Measurements from ENCODE around the gene AFF3.

The AFF3 gene

DNA sequence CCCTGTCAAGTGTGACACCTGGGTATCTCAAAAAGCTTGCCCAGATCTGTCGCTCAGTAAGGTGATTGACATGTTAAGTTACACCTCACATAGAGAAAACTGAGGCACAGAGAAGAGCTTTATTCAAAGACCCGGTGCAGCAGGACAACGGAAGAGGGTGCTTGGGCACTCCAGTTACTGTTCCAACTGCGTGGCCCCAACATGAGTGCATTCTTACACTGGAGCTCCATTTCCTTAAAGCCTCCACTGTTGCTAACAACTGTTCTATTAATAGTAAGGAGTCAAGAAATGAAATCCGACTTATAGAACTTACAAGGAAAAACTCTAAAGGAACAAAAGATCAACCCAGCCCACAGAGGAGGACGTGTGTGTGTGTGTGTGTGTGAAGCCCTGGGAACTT is 597.8 kb downstream of the AFF3 start:
- H2BK120ac ChIP-seq (ENCODE audit: low read depth, low read length), result no peak overlapping the region
- no peak overlapping the region for H3K4me3 ChIP-seq (ENCODE audit: insufficient read depth in 1 of 2, low read depth in 1 of 2, low read length in 2 of 2)
- H3K9ac ChIP-seq (ENCODE audit: low read length), result no peak overlapping the region
- H3K4me1 ChIP-seq (ENCODE audit: control insufficient read depth, insufficient read depth, low read depth, low read length), result peaks cover 4% of the 10 kb centered on the region
- H3K79me1 ChIP-seq (replicated peaks; ENCODE audit: low read length, poor library complexity, severe bottlenecking), result no peaks in the 10 kb centered on the region
- no peak overlapping the region for H2BK5ac ChIP-seq (ENCODE audit: low read depth, low read length, poor library complexity, severe bottlenecking)
- no peak overlapping the region for H4K91ac ChIP-seq (ENCODE audit: low read length)
- peaks cover 0 to 10% of the 10 kb centered on the region in 2 experiments for H3K36me3 ChIP-seq (ENCODE audit: control insufficient read depth in 1 of 2, insufficient read depth in 2 of 2, low read depth in 1 of 2, low read length in 2 of 2)
- no peak overlapping the region for H2BK12ac ChIP-seq (ENCODE audit: low read length in 2 of 2)
- DNase-seq, result no peak
- no peak overlapping the region for H3K14ac ChIP-seq (ENCODE audit: low read length in 2 of 2)
- no peak overlapping the region for H3K4me2 ChIP-seq (ENCODE audit: low read length, poor library complexity, severe bottlenecking)
- H2AFZ ChIP-seq (ENCODE audit: low read depth, low read length), result no peak overlapping the region
- no peak overlapping the region for H2BK15ac ChIP-seq (ENCODE audit: low read depth, poor library complexity, severe bottlenecking)
- no peak overlapping the region for H4K8ac ChIP-seq (ENCODE audit: low read length)
- no peak overlapping the region for H3K23ac ChIP-seq (ENCODE audit: low read length in 2 of 2)
- H2AK5ac ChIP-seq (ENCODE audit: low read length, severe bottlenecking), result peak overlapping the region; percentile 94
- H3K4ac ChIP-seq (ENCODE audit: low read depth in 1 of 2, low read length in 2 of 2), result no peak overlapping the region
- peaks cover 0 to 30% of the 10 kb centered on the region in 2 experiments for H3K27me3 ChIP-seq (ENCODE audit: control insufficient read depth in 1 of 2, insufficient read depth in 1 of 2, low read length in 2 of 2)
- H3K18ac ChIP-seq (ENCODE audit: low read depth in 1 of 2, low read length in 2 of 2), result no peak overlapping the region
- no peaks in the 10 kb centered on the region for H3K9me3 ChIP-seq (ENCODE audit: control insufficient read depth, low read length)
- H3K27ac ChIP-seq (ENCODE audit: low read length, poor library complexity, severe bottlenecking), result peak overlapping the region; percentile 67
- 98% methylated on average over 5 of the region's 6 CpGs for WGBS

DNA sequence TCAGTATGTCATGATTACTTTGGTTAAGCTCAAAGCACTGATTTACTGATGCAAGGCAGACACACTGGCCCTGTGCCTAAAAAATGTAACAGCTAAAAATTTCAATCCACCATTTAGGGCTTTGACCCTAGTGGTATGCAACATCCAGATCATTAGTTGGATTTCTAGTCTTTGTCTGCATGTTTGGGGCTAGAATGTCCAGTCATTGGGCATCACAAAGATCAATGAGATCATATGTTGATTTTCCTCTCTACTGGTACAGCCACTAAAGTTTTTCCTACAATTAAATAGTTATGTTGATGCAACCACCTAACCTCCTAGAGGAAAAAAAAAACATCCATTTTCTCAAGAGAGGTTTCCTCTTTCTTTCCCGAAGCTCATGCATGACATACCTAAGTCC is 599.1 kb downstream of the AFF3 start:
- Histone ChIP-seq H4K8ac (ENCODE audit: low read length) (no peak overlapping the region), H3K18ac (ENCODE audit: low read depth in 1 of 2, low read length in 2 of 2) (no peak overlapping the region), H3K79me1 (replicated peaks; ENCODE audit: low read length, poor library complexity, severe bottlenecking) (no peaks in the 10 kb centered on the region), H4K91ac (ENCODE audit: low read length) (no peak overlapping the region), H2BK12ac (ENCODE audit: low read length in 2 of 2) (no peak overlapping the region), H2BK5ac (ENCODE audit: low read depth, low read length, poor library complexity, severe bottlenecking) (no peak overlapping the region), H3K36me3 (ENCODE audit: control insufficient read depth in 1 of 2, insufficient read depth in 2 of 2, low read depth in 1 of 2, low read length in 2 of 2) (peaks cover 0 to 3% of the 10 kb centered on the region in 2 experiments), H3K4ac (ENCODE audit: low read depth in 1 of 2, low read length in 2 of 2) (no peak overlapping the region), H3K4me1 (ENCODE audit: control insufficient read depth, insufficient read depth, low read depth, low read length) (peaks cover 4% of the 10 kb centered on the region), H3K14ac (ENCODE audit: low read length in 2 of 2) (no peak overlapping the region), H2BK120ac (ENCODE audit: low read depth, low read length) (no peak overlapping the region), H3K9me3 (ENCODE audit: control insufficient read depth, low read length) (no peaks in the 10 kb centered on the region), H3K9ac (ENCODE audit: low read length) (no peak overlapping the region), H3K27me3 (ENCODE audit: control insufficient read depth in 1 of 2, insufficient read depth in 1 of 2, low read length in 2 of 2) (peaks cover 0 to 28% of the 10 kb centered on the region in 2 experiments), H3K23ac (ENCODE audit: low read length in 2 of 2) (no peak overlapping the region), H3K4me2 (ENCODE audit: low read length, poor library complexity, severe bottlenecking) (no peak overlapping the region), H2BK15ac (ENCODE audit: low read depth, poor library complexity, severe bottlenecking) (no peak overlapping the region), H3K4me3 (ENCODE audit: insufficient read depth in 1 of 2, low read depth in 1 of 2, low read length in 2 of 2) (no peak overlapping the region), H2AFZ (ENCODE audit: low read depth, low read length) (no peak overlapping the region), H2AK5ac (ENCODE audit: low read length, severe bottlenecking) (no peak overlapping the region), H3K27ac (ENCODE audit: low read length, poor library complexity, severe bottlenecking) (peak overlapping the region; percentile 58)
- peak; percentile 24 for DNase-seq
- WGBS, result 91% methylated on average over 1 of the region's 1 CpG

DNA sequence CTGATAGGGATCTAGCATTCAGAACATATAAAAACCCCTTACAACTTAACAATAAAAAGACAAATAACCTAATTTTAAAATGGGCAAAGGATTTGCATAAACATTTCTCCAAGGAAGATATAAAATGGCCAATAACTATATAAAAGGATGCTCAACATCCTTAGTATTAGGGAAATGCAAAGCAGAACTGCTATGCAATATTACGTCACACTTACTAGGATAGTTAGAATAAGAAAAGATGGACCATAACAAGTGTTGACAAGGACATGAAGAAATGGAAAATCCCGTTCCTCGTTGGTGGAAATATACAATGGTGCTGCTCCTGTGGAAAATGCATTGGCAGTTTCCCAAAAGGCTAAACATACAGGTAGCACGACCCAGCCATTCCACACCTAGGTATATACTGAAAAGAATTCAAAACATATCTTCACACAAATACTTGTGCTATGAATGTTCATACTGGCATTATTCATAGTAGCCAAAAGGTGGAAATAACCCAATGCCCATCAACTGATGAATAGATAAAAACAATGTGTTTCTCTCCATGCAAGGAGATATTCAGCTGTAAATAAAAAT is 604.4 kb downstream of the AFF3 start:
- H2BK12ac ChIP-seq (ENCODE audit: low read length in 2 of 2), result no peak overlapping the region
- H2BK15ac ChIP-seq (ENCODE audit: low read depth, poor library complexity, severe bottlenecking), result no peak overlapping the region
- no peaks in the 10 kb centered on the region for H3K4me1 ChIP-seq (ENCODE audit: control insufficient read depth, insufficient read depth, low read depth, low read length)
- H3K27ac ChIP-seq (ENCODE audit: low read length, poor library complexity, severe bottlenecking), result no peak overlapping the region
- H2BK120ac ChIP-seq (ENCODE audit: low read depth, low read length), result no peak overlapping the region
- DNase-seq, result no peak
- no peak overlapping the region for H3K4ac ChIP-seq (ENCODE audit: low read depth in 1 of 2, low read length in 2 of 2)
- no peak overlapping the region for H3K18ac ChIP-seq (ENCODE audit: low read depth in 1 of 2, low read length in 2 of 2)
- H3K36me3 ChIP-seq (ENCODE audit: control insufficient read depth in 1 of 2, insufficient read depth in 2 of 2, low read depth in 1 of 2, low read length in 2 of 2), result no peaks in the 10 kb centered on the region
- H3K4me3 ChIP-seq (ENCODE audit: insufficient read depth in 1 of 2, low read depth in 1 of 2, low read length in 2 of 2), result no peak overlapping the region
- peaks cover 0 to 13% of the 10 kb centered on the region in 2 experiments for H3K27me3 ChIP-seq (ENCODE audit: control insufficient read depth in 1 of 2, insufficient read depth in 1 of 2, low read length in 2 of 2)
- H2AK5ac ChIP-seq (ENCODE audit: low read length, severe bottlenecking), result no peak overlapping the region
- no peak overlapping the region for H4K91ac ChIP-seq (ENCODE audit: low read length)
- H3K4me2 ChIP-seq (ENCODE audit: low read length, poor library complexity, severe bottlenecking), result no peak overlapping the region
- H3K79me1 ChIP-seq (replicated peaks; ENCODE audit: low read length, poor library complexity, severe bottlenecking), result no peaks in the 10 kb centered on the region
- no peaks in the 10 kb centered on the region for H3K9me3 ChIP-seq (ENCODE audit: control insufficient read depth, low read length)
- WGBS, result 99% methylated on average over 4 of the region's 4 CpGs
- no peak overlapping the region for H4K8ac ChIP-seq (ENCODE audit: low read length)
- H3K14ac ChIP-seq (ENCODE audit: low read length in 2 of 2), result no peak overlapping the region
- H3K23ac ChIP-seq (ENCODE audit: low read length in 2 of 2), result no peak overlapping the region
- H3K9ac ChIP-seq (ENCODE audit: low read length), result no peak overlapping the region
- H2BK5ac ChIP-seq (ENCODE audit: low read depth, low read length, poor library complexity, severe bottlenecking), result no peak overlapping the region
- H2AFZ ChIP-seq (ENCODE audit: low read depth, low read length), result no peak overlapping the region

DNA sequence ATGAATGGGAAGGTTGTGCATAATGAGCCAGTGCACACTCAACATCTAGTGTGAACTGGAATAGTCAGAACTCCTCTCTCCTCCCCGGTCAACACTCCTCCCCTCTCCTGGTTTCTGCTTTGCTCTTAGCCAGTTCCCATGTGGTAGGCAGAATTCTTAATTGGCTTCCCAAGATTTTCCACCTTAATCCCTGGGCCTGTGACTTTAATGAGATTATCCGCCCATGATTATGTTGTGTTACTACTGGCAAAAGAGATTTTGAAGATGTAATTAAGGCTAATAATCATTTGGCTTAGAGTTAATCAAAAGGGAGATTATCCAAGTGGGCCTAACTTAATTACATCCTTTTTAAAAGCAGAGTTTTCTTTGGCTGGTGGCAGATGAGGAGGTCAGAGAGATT is 618.3 kb downstream of the AFF3 start:
- H4K91ac ChIP-seq (ENCODE audit: low read length), result no peak overlapping the region
- H2BK5ac ChIP-seq (ENCODE audit: low read depth, low read length, poor library complexity, severe bottlenecking), result no peak overlapping the region
- no peak overlapping the region for H3K4me3 ChIP-seq (ENCODE audit: insufficient read depth in 1 of 2, low read depth in 1 of 2, low read length in 2 of 2)
- no peak overlapping the region for H3K27ac ChIP-seq (ENCODE audit: low read length, poor library complexity, severe bottlenecking)
- no peak overlapping the region for H3K14ac ChIP-seq (ENCODE audit: low read length in 2 of 2)
- no peak overlapping the region for H3K18ac ChIP-seq (ENCODE audit: low read depth in 1 of 2, low read length in 2 of 2)
- H2BK120ac ChIP-seq (ENCODE audit: low read depth, low read length), result no peak overlapping the region
- H3K23ac ChIP-seq (ENCODE audit: low read length in 2 of 2), result no peak overlapping the region
- H3K9ac ChIP-seq (ENCODE audit: low read length), result no peak overlapping the region
- no peak overlapping the region for H2BK12ac ChIP-seq (ENCODE audit: low read length in 2 of 2)
- H3K27me3 ChIP-seq (ENCODE audit: control insufficient read depth in 1 of 2, insufficient read depth in 1 of 2, low read length in 2 of 2), result peaks cover 0 to 6% of the 10 kb centered on the region in 2 experiments
- no peak overlapping the region for H3K4me2 ChIP-seq (ENCODE audit: low read length, poor library complexity, severe bottlenecking)
- no peaks in the 10 kb centered on the region for H3K4me1 ChIP-seq (ENCODE audit: control insufficient read depth, insufficient read depth, low read depth, low read length)
- H3K79me1 ChIP-seq (replicated peaks; ENCODE audit: low read length, poor library complexity, severe bottlenecking), result no peaks in the 10 kb centered on the region
- no peak overlapping the region for H3K4ac ChIP-seq (ENCODE audit: low read depth in 1 of 2, low read length in 2 of 2)
- H2AK5ac ChIP-seq (ENCODE audit: low read length, severe bottlenecking), result no peak overlapping the region
- no peak overlapping the region for H4K8ac ChIP-seq (ENCODE audit: low read length)
- no peak for DNase-seq
- no peaks in the 10 kb centered on the region for H3K36me3 ChIP-seq (ENCODE audit: control insufficient read depth in 1 of 2, insufficient read depth in 2 of 2, low read depth in 1 of 2, low read length in 2 of 2)
- H3K9me3 ChIP-seq (ENCODE audit: control insufficient read depth, low read length), result no peaks in the 10 kb centered on the region
- no peak overlapping the region for H2BK15ac ChIP-seq (ENCODE audit: low read depth, poor library complexity, severe bottlenecking)
- no peak overlapping the region for H2AFZ ChIP-seq (ENCODE audit: low read depth, low read length)
- WGBS, result 94% methylated on average over 2 of the region's 2 CpGs

All from mesenchymal stem cell (in vitro differentiated cells and primary cell).